Urinary bladder (tissue), 4 donors: ENCODE data around the gene RPLP2. TPM values are rescaled to one million over a fixed set of nuclear protein-coding genes. Genes with fewer than 3 reads are reported as not detected.

Experiments
- DNase-seq: peaks from one replicate; pipeline ENCODE4 v3.0.0-alpha.2; 2015; ENCODE audit errors: extremely low spot score
- H3K27ac ChIP-seq: one replicate; pipeline ENCODE4 v1.5.1; 2013; ENCODE audit warnings: low read depth, mild to moderate bottlenecking, moderate library complexity
- H3K36me3 ChIP-seq: one replicate; pipeline ENCODE4 v1.6.1; 2013; ENCODE audit warnings: mild to moderate bottlenecking, moderate library complexity; ENCODE audit not compliant: insufficient read depth
- H3K4me1 ChIP-seq: one replicate; pipeline ENCODE4 v1.6.1; 2013; ENCODE audit warnings: mild to moderate bottlenecking, moderate library complexity; ENCODE audit not compliant: insufficient read depth
- H3K4me3 ChIP-seq: one replicate; pipeline ENCODE4 v1.5.1; 2013; ENCODE audit warnings: low read depth, low read length
- WGBS: extraction: QIAGEN DNeasy Blood & Tissue Kit; methylation state at CpG from one replicate; pipeline ENCODE4 v1.1.7; 2013; 5-methylcytosine and 5-hydroxymethylcytosine counted together
- polyA plus RNA-seq: library from polyadenylated mRNA; stranded (reverse); fragments of 200-250 nt; gene quantifications from one replicate; pipeline ENCODE4 v1.2.3, GENCODE V29; 2013
- total RNA-seq: library from RNA; depleted of rRNA; stranded (reverse); fragments of >200 nt; gene quantifications from one replicate; pipeline ENCODE4 v1.2.3, GENCODE V29; 2014
- donor health status: healthy with polysubstance abuse.
- donor health status: healthy.

The RPLP2 gene
- total and polyA plus RNA-seq, 2 donors: 189 to 1,859 TPM

- no peak overlapping the region for H3K27ac ChIP-seq
- no peaks in the 10 kb centered on the region for H3K36me3 ChIP-seq
- 94% methylated on average over 49 of the region's 49 CpGs for WGBS
- no peaks in the 10 kb centered on the region for H3K4me1 ChIP-seq
- no peak overlapping the region for H3K4me3 ChIP-seq
- no peak for DNase-seq
Measured at GRCh38 chr11:791658-792534, 17.9 kb upstream of the RPLP2 start.

- DNase-seq: no peak
- H3K36me3 ChIP-seq: no peaks in the 10 kb centered on the region
- 94% methylated on average over 15 of the region's 15 CpGs for WGBS
Measured at GRCh38 chr11:792535-792821, 17.3 kb upstream of the RPLP2 start.

GRCh38 chr11:792873-793272 is 16.9 kb upstream of the RPLP2 start:
- H3K36me3 ChIP-seq: no peaks in the 10 kb centered on the region
- 93% methylated on average over 13 of the region's 13 CpGs for WGBS
- no peak overlapping the region for H3K4me3 ChIP-seq
- no peaks in the 10 kb centered on the region for H3K4me1 ChIP-seq
- no peak for DNase-seq
- H3K27ac ChIP-seq: no peak overlapping the region

More at GRCh38 chr11:792535-792821, 17.3 kb upstream of the RPLP2 start:
- no peaks in the 10 kb centered on the region for H3K4me1 ChIP-seq
- H3K4me3 ChIP-seq: no peak overlapping the region
- no peak overlapping the region for H3K27ac ChIP-seq

GRCh38 chr11:793556-793955 is 16.2 kb upstream of the RPLP2 start:
- H3K4me3 ChIP-seq: no peak overlapping the region
- no peaks in the 10 kb centered on the region for H3K36me3 ChIP-seq
- DNase-seq: no peak
- 89% methylated on average over 7 of the region's 7 CpGs for WGBS
- H3K27ac ChIP-seq: no peak overlapping the region
- H3K4me1 ChIP-seq: no peaks in the 10 kb centered on the region

- Histone ChIP-seq H3K4me3 (no peak overlapping the region), H3K36me3 (no peaks in the 10 kb centered on the region), H3K27ac (no peak overlapping the region), H3K4me1 (no peaks in the 10 kb centered on the region)
- 89% methylated on average over 31 of the region's 31 CpGs for WGBS
- DNase-seq: no peak
Measured at GRCh38 chr11:794013-794765, 15.6 kb upstream of the RPLP2 start.

- 55% methylated on average over 38 of the region's 38 CpGs for WGBS
- H3K27ac ChIP-seq: no peak overlapping the region
- H3K4me1 ChIP-seq: no peaks in the 10 kb centered on the region
- no peaks in the 10 kb centered on the region for H3K36me3 ChIP-seq
- no peak for DNase-seq
- H3K4me3 ChIP-seq: peak overlapping the region; percentile 59
Measured at GRCh38 chr11:794766-795633, 14.8 kb upstream of the RPLP2 start.

GRCh38 chr11:795634-796564 is 13.9 kb upstream of the RPLP2 start:
- DNase-seq: no peak
- Histone ChIP-seq H3K4me3 (peak overlapping the region; percentile 59), H3K36me3 (no peaks in the 10 kb centered on the region), H3K27ac (peak overlapping the region; percentile 46), H3K4me1 (no peaks in the 10 kb centered on the region)
- 3% methylated on average over 26 of the region's 26 CpGs for WGBS

GRCh38 chr11:796565-797295 is 13.0 kb upstream of the RPLP2 start:
- Histone ChIP-seq H3K4me1 (no peaks in the 10 kb centered on the region), H3K36me3 (no peaks in the 10 kb centered on the region)
- WGBS: 14% methylated on average over 18 of the region's 18 CpGs

GRCh38 chr11:797296-798092 is 12.3 kb upstream of the RPLP2 start:
- Histone ChIP-seq H3K36me3 (no peaks in the 10 kb centered on the region), H3K27ac (peak overlapping the region; percentile 74), H3K4me1 (no peaks in the 10 kb centered on the region), H3K4me3 (peak overlapping the region; percentile 59)
- WGBS: under 1% methylated on average over 57 of the region's 57 CpGs
- DNase-seq: peak; percentile 83

More at GRCh38 chr11:796565-797295, 13.0 kb upstream of the RPLP2 start:
- H3K27ac ChIP-seq: peak overlapping the region; percentile 44
- no peak for DNase-seq
- H3K4me3 ChIP-seq: peak overlapping the region; percentile 59

- Histone ChIP-seq H3K36me3 (no peaks in the 10 kb centered on the region), H3K4me3 (peak within 1 kb of the TSS; percentile 59), H3K4me1 (no peaks in the 10 kb centered on the region), H3K27ac (peak within 1 kb of the TSS; percentile 74)
- no peak for DNase-seq
- 4% methylated on average over 69 of the region's 69 CpGs for WGBS
Measured at GRCh38 chr11:798093-798713, 11.6 kb upstream of the RPLP2 start, which contains the start of gene SLC25A22. Gene SLC25A22 (minus strand): TSS chr11:798281. CDS start chr11:795006, 3,275 bp downstream.

- no peak overlapping the region for H3K4me3 ChIP-seq
Measured at GRCh38 chr11:799641-800316, 10.0 kb upstream of the RPLP2 start.

More at GRCh38 chr11:799641-800316, 10.0 kb upstream of the RPLP2 start:
- 92% methylated on average over 32 of the region's 32 CpGs for WGBS
- no peak for DNase-seq
- H3K27ac ChIP-seq: no peak overlapping the region
- no peaks in the 10 kb centered on the region for H3K36me3 ChIP-seq
- H3K4me1 ChIP-seq: peaks cover 3% of the 10 kb centered on the region
